IPS DF 4.7 (cell line): Measurements from ENCODE around the gene OR2S2.

Experiments used
- DNase-seq: peaks from one replicate; pipeline ENCODE4 v3.0.0-alpha.2; 2013; ENCODE audit warnings: low spot score; ENCODE audit errors: extremely low read depth

The OR2S2 gene

DNA sequence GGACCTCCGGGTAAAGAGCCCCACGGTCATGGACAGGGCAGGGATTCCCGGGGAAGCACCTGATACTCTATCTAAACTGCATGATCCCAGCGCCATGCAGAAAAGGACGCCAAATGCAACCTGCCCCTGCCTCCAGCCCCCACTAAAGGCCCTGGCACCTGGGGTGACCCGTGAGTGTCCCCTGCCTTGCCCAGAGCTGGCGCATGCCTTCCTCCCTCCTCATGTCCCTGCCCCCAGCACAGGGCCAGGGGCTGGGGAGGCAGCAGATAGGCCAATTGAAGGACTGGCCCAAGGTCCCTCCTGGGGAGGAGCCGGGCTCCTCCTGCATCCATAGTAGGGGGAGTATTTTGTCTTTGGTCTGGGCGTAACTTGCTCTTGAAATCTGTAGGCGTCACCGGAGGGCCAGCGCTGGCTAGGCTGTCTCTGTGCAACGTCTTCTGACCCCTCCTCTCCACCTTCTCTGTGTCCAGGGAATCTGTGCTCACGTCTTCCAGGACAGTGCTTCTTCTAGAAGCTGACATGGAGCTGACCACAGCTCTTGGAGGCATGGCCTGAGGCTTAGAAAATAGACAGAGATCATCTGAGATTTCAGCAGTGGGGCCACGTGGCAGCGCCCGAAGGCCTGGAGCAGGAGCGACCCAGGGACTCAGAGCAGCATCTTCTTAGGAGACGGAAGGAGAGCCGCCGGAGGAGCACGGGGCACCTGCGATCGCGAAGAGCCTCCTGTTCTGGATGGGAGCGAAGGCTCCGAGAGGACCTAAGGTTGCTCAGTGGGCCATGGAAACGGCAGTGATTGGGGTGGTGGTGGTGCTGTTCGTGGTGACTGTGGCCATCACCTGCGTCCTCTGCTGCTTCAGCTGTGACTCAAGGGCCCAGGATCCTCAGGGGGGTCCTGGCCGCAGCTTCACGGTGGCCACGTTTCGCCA is 48.0 kb downstream of the OR2S2 start:
- DNase-seq: no peak

DNA sequence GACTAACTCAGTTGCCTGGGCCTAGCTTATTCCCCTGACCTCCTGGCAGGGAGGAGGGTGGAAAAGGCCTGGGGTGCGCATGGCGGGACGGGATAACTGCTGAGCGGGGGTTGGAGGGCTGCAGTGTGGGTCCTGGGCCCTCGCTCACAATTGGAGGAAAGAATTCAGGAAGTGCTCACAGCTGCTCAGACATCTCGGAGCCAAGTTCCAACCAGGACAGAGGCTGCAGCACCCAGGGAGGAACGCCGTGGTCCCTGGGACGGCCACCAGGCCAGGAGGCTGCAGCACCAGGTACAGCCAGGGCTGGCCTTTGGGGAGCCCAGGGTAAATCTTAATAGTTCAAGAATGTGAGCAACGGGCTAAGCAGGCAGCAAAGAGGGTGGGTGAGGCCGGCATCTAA is 48.7 kb downstream of the OR2S2 start, which contains the start of gene SPAAR:
Gene SPAAR (plus strand): TSS at position 217 of the 400 bp plus-strand sequence. CDS start 974 bp downstream, outside the sequence.
- DNase-seq: no peak

DNA sequence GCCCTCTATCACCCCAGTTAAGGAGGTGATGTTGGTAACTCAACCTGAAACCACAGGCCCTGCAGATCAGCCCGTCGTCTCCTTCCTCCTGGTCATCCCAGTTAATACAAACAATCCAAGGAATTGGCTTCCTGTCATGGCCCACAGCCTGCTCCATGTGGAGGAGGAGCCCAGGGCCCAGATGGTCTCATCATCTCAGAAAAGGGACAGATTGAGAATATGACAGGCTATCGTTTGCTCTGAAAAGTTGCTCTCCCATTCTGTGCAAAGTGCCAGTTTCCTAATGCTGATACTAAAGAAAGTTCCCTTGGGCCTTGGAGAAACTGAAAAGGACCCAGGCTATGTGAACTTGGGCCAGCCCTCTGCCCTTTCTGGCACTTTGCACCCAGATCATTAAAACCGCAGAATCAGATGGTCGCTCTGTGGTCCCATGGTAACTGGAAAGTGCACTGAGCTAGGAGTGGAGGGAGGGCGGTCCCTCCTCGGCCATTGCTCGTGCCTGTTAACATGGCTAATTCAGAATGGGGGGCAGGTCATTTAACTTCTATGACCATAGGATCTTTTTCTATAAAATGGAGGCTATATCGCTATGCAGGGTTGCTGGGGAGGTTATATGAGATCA is 49.3 kb downstream of the OR2S2 start:
- DNase-seq: no peak

- DNase-seq: peak; percentile 86
Observed at GRCh38 chr9:35907711-35908503, 50.0 kb downstream of the OR2S2 start.
